GM11168 (cell line): ENCODE results near the gene ZMYND10.

Source experiments
- in situ Hi-C: fragments of 300-500 bp; cut with MboI; formaldehyde crosslinking; loops from one replicate; pipeline ENCODE4 v1.12.0; 2022; ENCODE audit warnings: low sequenced_read_pairs; ENCODE audit not compliant: unreplicated experiment

The ZMYND10 gene

DNA sequence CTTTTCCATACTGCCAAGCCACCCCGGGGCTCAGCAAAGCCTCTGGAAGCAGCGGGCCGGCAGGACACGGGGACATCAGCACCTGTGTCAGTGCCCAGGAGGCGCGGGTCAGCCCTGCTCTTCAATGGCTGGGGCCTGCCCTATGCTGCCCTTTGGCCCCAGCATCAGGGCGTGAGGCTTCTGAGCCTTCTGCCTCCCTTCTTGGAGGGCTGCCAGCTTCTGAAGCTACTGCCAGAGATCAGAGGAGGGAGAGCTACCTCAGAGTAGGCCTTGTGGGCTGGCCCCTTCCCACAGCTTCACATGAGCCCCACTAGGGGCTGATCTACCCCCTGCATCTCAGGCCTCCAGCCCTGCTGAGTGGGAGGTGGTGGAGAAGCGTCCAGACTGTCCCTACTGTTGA is 26.8 kb upstream of the ZMYND10 start:
- in situ Hi-C loops, result no loop called here

DNA sequence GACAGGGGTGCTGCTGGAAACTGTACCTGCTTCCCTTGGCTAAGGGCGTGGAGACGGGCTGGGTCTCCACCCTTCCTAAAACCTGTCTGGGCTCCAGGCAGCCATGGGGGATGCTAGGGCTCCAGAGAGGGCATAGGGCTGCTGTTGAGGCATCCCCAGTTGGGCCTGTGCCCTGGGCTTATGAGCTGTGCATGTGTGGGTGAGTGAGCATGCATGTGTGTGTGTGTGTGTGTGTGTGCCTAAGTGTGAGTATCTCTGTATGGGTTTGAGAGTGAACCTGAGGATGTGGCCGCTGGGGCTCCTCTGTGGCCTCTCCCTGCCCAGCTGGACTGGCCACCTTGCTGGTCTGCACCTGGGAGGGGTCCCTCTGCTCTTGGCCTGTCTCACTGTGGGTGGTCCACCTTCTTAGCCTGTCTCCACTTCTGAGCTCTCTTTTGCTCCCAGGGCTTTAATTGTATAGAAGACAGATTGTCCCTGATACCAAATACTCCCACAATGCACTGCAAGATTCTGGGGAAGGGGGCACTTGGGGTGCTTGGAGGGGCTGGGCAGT is 25.7 kb upstream of the ZMYND10 start:
- in situ Hi-C loops, result no loop called here

DNA sequence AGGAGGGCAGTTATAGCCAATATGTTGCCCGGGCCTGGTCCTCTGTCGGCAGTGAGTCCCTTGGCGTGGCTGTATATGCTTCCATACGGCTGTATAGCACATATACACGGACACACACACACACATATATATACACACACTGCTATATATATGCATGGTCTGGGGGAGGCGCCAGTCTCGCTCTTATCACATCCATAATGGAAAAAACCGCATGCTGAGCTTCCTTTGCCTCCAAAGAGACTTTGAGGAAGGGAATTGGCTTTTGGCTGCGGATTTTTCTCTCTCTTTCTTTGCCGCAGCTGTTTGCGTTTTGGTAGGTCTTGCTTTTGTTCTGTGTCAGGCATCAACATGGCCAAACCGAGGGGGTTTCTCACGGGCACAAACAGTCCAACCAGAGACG is 25.1 kb upstream of the ZMYND10 start:
- in situ Hi-C loops, result no loop called here

DNA sequence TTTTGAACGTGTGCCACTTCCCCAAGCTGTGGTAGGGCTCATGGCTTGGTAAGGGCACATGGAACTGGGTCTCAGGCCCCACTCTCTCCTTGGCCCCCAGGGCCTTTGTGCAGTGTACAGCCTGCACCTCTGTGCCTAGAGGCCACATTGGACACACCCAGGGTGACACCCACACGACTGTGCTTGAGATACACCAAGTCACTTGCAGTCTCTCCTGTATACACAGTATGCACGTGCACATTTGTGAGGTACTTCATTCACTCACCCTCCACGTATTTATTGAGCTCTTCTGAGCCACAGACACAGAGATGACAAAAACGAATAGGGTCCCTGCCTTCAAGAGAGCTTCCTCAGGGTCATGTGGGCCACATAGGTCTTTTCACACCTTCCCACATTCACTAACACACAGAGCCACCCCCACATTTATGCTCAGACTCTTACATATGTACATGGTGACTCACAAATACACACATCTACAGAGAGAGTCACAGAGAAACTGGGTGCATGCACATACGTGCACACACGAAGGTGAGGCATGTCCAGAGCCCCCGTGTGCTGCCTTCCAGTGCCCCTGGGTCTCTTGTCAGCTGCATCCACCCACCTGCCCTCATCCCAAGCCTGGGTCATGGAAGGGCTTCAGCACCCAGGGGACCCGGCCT is 23.6 kb upstream of the ZMYND10 start:
- in situ Hi-C loops, result no loop called here

DNA sequence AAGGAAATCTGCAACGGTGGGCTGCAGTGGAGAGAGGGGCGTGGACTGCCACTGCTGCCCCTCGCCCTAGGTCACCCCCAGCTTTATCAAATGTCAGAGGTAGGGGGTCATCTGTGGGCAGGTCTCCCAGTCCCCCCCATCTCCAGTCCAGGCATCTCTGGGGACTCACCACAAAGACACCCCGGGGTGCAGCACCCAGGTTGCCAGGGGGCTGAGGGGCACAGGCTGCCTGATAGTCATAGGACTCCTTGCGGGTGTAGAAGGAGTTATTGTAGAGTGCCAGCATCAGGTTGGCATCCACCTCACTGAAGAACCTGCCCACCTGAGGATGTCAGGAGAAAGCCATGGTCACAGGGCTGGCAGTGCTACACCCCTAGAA is 20.3 kb upstream of the ZMYND10 start:
- in situ Hi-C loops, result no loop called here

DNA sequence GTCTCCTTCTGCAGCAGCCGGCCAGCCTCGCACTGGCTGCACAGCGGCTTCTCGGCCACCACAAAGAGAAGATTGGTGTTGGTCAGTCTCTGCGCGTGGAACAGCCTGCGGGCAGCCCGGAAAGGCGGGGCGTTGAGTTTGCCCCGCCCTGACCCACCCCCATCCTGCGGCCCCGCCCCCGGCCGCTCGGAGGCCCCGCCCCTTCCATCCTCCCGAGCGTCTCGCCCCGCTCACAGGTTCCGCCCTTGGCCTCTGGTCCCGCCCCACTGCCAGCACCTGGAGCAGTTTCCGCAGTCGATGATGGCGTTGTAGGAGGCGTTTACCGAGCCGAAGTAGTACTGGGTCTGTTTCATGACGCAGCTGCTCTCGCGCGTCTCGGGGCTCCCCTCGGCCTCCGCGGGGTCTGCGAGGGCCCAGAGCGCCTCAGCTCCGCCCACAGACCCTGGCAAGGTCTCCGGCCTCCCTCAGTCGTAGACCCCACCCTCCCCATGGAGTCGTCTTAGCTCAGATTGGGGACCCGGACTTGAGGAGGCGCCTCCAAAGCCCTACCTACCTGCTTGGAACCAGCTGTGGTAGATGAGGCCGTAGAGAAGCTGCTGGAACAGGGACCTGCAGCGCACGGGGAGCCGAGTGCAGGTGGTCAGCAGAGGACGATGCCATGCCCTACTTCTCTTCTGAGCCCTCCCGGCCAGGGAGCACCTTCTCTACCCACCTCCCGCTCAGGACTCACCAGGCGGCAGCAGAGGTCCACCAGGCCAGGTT is 19.7 kb upstream of the ZMYND10 start:
- in situ Hi-C loops, result no loop called here

DNA sequence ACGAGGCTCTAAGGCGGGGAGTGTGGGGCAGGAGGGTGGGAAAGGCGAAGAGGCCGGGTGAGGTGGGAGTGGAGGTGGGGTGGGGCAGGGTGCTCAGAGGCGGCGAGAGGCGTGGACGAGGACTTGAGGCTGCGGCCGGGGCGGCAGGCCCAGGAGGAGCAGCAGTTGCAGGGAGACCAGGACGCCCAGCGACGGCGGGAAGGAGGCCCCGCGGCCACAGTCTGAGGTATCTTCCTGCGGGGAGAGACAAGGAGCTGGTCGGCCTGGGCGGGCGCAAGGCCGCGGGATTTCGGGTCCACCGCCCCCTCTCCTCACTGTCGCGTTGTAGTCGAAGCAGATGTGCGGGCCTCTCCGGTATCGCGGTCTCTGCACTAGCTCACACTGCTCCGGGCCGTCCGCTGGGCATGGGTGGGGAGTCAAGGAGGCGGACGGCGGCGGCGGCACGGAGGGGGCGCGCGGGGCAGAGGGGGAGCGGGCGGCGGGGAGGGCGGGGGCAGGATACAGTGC is 19.1 kb upstream of the ZMYND10 start:
- in situ Hi-C loops, result no loop called here

DNA sequence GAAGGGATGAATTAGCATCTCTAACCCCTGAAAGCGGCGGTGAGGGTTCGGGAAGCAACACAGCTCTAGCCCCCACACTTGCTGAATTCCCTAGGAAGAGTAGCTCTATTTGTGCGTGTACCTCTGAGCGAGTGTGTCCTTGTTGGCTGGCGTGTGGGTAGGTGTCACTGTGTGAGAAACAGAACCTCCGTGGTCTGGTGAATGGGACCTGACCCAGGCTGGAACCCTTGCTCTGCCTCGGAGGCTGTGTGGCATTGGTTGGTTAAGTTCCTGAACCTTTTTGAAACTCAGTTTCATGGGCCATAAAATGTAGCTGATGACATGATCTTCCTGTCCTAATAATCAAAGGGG is 14.2 kb upstream of the ZMYND10 start:
- in situ Hi-C loops, result no loop called here

DNA sequence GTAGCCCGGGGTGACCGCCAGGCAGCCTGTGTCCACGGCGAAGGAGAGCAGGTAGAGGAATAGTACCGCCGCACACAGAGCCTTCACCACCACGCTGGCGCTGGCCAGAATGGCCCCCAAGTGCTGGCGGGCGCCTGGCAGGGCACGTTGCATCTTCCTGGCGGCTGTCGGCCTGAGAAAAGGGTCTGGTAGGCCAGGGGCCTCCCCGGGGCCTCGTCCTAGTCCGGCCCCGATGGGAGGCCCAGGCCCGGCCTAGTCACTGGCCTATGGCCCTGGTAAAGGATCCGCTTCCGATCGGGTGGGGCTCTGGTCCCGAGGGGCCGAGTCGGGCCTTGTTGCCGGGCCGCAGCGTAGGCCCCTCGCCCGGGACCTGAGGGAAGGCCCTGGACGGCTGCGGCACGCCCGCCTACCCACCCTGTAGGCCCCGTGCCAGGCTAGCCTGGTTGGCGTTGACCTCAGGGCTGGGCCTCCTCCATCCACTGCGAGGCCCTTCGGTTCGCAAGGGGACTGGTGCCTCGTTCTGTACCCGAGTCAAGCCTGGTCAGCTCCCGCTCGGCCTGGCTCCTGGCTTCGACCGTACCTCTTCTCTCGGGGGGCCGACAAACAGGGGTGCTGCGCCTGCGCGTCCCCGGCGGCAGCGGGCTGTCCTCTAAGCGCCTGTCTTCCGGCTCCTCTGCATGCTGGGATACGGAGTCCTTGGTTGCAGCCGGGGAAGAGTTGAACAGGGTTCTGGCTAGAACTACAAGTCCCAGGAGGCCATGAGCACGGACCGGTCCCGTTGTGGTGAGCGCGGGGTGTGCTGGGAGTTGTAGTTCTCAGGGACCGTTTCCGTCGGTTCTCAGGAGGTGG is 13.6 kb upstream of the ZMYND10 start, which contains the start of gene TMEM115:
Gene TMEM115, minus strand, starts transcription at position 611 of the 849 bp plus-strand sequence. Its CDS starts 458 bp downstream, at position 153.
- in situ Hi-C loops, result no loop called here

DNA sequence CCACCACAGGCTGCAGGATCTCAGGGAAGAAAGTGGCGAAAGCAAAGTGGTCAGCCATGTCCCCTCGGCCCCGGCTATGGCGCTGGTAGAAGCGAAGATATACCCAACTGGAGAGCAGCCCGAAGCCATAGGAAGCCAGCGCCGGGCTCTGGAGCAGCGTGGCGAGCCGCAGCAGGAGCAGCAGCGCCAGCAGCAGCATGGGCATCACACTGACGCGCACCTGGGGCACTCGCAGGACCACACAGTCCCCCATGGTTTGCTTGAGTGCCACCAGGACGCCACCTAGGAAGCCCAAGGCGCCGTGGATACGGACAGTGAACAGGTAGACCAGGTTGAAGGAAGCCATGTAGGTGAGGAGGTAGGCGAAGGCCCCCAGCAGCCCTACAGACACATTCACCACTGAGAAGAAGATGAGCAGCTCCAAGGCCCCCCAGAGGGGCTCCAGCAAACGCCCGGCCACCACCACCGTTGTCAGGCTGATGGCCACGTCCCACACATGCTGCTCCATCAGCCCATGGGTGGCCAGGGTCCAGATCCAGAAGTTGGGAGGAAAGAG is 12.9 kb upstream of the ZMYND10 start:
- in situ Hi-C loops, result no loop called here

DNA sequence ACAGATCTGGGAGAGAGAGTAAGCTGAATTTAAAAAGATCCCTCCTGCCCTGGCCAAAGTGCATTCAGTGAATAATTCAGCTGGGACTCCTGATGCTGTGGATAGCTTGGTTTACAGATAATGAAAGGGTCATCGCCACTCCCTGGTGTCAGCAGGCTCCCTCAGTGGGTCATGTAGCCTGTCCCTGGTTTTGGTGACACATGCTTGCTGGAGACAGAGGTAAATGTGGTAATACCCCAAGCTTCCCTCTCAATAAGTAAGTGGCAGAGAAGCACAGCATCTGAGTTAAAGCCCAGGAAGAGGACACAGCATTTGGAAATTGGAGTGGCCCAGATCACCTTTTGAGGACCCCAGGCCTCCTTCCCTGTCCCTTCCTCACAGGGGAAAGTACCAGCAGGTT is 11.9 kb upstream of the ZMYND10 start:
- in situ Hi-C loops, result no loop called here

DNA sequence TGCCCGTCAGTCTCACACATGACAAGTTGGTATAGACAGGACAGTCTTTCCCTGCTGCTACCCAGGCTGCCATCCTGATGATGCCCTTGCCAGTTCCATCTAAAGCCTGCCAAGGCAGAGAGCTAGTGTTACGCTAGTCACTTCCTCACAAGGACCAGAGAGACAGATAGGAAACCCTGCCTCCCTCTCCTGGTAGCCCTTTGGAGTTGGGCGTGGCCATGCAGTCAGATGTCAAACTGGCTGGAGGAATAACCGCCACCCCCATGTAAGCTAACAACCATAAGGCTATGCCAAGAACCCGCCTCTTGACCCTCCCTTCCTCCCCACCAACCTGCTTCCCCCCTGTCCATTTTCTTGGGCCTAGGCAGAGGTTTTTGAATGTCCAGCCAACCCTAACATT is 11.0 kb upstream of the ZMYND10 start:
- in situ Hi-C loops, result no loop called here

DNA sequence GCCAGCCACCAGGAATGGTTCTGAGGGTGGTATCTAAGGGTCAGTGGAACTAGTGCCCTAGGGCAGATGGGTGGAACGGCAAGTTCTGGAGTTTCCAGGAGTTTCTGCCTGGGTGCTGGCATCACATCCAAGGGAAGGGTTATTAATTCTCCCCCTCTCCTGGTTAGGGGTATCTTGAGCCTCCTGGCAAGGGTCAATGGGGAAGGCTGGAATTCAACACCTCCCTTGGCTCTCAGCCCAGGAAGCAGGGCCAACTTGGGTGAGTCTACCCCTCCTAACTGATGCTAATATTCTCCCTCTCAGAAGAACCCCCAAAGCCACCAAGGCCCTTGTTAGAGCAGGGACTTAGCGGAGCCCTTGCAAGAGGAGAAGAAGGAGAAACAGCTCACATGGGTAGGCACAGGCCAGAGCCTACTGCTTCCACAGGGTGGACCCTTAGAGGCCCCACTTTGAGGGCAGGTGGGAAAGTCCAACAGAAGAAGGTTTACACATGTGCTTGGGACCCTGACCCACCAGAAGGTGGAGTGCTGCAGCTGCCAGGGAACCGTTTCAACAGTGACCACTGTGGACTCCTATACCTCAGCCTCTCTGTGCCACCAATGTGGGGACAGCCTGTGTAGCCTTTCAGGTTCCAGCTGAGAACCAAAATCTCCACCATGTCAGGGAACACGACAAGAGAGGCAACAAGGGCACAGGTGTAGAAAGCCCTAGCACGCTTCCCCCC is 10.5 kb upstream of the ZMYND10 start:
- in situ Hi-C loops, result no loop called here

DNA sequence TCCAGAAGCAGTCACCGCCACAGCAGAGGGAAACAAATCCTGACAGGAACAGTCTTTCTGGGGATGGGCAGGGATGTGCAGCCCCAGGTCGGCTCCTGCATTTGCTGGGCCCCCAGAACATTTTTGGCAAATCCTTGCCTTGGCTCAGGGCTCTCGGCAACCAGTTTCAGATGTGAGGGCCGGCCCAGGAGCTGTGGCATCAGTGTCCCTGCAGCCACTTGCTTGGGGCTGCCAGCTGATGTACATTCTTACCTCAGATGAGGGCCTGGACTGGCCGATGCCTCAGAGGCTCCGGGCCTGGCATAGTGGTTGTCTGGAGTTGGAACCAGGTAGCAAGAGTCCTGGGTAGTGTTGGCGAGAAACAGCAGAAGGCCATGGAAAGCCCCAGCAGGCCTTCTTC is 9.3 kb upstream of the ZMYND10 start:
- in situ Hi-C loops, result no loop called here

DNA sequence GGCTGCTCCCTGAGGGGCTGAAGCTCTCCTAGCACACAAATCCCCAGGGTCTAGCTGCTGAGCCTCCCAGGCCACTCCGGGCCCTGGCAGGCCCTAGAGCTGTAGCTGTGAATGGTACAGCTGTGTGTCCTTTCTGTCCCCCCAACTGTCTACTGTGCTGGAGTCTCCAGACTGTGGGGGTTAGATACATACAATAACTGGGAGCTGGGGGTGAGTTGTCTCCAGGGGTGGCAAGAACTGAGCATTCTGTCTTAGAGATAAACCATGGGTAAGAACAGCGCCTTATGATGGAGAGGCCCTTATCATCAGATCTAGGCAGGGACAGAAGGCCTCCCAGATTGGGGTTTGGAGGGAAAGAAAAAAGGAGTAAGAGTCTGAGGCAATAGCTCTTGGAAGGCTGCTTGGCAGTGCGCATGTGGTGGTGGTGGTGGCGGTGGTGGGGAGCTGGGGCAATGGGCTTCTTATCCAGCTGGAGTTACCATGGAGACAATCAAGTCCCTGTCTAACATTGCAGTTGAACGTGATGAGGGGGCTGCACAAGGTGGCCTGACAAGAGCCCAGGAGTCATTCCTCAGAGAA is 8.7 kb upstream of the ZMYND10 start:
- in situ Hi-C loops, result no loop called here

DNA sequence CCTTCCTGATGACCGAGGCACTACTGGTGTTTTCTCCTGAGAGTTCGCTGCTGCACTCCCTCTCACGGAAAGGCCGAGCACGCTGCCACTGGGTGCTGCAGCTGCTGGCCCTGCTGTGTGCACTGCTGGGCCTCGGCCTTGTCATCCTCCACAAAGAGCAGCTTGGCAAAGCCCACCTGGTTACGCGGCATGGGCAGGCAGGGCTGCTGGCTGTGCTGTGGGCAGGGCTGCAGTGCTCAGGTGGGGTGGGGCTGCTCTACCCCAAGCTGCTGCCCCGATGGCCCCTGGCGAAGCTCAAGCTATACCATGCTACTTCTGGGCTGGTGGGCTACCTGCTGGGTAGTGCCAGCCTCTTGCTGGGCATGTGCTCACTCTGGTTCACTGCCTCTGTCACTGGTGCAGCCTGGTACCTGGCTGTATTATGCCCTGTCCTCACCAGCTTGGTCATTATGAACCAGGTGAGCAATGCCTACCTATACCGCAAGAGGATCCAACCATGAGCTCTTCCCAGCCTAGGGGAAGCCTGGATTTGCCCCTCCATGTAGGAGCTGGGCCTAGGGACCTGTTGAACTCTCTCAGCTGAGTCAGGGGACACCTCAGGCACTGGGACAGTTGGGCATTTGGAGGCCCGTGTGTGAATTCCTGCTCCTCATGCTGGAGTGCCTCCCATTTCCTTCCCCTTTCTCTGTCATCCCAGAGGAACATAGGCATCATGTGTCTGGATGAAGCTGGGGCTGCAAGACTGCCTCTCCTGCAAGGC is 7.9 kb upstream of the ZMYND10 start:
- in situ Hi-C loops, result no loop called here

DNA sequence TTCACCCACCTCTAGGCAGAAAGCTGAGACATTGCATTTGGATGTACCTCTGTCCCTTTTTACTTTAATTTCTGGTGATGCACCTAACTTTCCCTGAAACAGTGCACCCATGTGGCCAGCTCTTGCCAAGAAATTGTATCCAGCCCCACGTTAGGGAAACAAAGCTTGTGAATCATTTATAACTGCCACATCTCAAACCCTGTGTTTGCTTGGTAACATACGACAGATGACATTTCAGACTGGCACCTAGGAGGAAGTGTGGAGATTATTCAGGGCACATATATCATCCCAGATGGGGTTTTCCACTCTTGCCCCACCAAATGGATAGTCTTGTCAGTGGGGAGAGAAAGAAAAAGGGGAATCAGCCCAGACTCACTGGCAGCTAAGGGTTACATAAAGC is 7.2 kb upstream of the ZMYND10 start:
- in situ Hi-C loops, result no loop called here

DNA sequence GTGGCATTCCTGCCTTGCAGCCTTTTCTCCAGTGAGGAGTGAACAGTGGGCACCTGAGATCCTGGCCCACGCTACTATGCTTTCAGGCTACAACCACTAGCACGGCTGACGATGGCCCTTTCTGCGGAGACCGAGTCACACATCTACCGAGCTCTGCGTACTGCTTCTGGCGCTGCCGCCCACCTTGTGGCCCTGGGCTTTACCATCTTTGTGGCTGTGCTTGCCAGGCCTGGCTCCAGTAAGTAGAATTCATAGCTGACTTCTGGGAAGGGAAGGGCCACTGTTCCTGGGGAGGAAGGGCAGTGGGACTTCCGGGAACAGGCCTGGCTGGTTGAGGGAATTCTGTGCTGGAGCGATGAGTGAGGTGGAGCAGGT is 5.8 kb upstream of the ZMYND10 start:
- in situ Hi-C loops, result no loop called here
